HG03442 (cell line): Measurements from ENCODE around the gene LAMC2.
"Not testable (repeated sequence)": the region's sequence is repeated elsewhere in the genome, so short reads cannot be mapped to it uniquely, and the experiment has no call there.

Source experiments
- ATAC-seq: cut with Tn5 transposase; IDR thresholded peaks from one replicate; pipeline ENCODE4 v1.9.1; 2021; ENCODE audit warnings: mild to moderate bottlenecking, moderate library complexity; ENCODE audit not compliant: unreplicated experiment

The LAMC2 gene

GRCh38 chr1:183185941-183186490, at the start of gene LAMC2:
TSS of gene LAMC2 (plus strand) at chr1:183186264. CDS start at chr1:183186353, 89 bp downstream.
- no peak for ATAC-seq

DNA sequence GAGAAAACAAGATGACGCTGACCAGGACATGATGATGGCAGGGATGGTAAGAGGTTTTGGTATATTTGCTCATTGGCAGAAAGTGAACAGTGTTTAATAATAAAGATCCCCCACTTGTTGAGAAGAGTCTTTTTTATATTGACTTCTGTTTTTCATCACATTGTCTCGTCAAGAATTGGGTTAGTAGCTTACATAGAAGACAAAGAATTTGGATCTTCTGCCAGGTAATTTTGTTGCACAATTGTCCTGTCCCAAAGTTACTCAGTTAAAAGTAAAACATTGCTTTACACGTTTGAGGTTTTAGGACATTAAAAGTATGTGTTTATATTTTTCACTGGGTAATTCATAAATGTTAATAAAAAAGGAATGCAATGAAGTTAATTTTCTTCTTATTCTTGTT, 48.3 kb upstream of the LAMC2 start:
- ATAC-seq, result no peak

DNA sequence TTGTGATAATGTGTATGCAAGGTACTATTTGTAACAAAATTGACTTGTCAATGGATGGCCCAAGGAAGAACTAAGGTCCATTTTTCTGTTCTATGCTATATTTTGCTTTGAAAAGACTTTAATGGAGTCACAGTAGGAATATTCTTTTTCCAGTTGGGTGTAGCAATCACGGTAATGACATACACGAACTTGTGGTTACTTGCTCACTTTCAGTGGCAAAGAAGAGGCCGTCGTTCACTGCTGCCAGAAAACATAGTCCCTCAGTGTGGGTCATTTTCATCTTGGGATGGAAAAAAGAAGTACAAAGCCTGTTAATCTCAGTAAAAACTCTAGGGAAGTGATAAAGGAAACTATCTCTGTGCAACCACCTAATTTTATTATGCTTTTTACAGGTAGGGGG, 47.8 kb upstream of the LAMC2 start:
- ATAC-seq, result no peak

DNA sequence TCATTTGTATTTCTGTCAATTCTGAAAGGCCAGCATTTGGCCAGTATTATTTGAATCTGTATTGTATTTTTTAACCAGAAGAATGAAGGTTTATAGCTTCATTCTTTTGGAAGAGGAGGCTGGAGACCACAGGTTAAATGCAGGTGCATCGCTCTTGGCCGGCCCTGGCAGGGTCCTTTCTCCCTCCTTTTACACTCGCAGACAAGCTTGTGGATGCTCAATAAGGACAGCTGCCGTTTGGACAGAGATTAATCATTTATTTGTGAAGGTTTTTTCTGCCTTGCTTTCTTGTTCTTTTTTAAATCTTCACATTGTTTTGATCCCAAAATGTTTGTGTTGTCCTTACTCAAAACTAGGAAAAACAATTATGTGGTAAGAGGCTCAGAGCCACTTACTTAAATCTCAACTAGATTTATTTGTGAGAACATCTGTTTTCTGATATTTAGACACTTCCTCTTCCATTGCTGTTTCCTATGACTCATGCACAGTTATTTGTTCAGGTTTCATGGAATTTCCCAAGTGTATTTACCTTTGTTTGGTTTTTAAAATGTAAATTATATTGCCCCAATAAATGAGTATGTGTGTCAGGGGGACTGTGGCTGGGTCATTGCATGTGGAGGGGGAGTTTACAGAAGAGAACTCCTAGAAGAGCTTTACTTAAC, 46.7 kb upstream of the LAMC2 start:
- no peak for ATAC-seq

DNA sequence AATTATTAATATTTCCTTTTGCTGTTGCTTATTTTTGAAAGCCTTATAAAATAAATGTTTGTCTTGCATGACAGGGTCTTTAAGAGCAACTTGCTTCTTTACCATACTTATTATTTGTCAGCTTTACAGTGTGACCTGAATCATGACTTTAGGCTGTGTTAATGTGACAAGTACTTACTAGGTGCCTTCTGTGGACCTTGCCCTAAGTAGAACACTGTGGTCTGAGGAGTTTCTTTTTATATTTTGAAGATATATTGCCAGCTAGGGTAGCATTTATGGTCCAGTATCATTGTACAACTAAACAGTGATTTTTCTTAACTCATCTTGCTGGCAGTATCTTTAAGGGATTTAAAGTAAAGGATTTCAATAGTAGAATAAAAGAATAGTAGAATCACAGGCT, 45.4 kb upstream of the LAMC2 start:
- ATAC-seq, result no peak

DNA sequence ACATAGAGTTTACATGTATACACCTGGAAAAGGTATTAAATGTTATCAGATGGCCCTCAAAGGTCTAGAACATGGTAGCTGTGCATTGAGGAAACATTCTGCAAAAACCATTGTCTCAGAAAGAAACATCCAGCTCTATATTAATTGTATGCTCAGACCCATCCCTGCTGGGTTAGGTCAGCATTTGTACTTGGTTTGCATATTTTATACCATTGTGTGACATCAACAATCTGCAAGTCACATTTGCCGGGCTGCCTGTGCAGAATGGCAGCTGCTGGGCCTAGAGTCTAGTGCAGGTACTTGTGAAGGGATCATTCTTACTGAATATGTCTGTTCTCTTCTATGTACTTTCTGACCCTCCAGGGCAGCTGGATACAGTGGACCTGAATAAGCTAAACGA, 43.9 kb upstream of the LAMC2 start:
- no peak for ATAC-seq

DNA sequence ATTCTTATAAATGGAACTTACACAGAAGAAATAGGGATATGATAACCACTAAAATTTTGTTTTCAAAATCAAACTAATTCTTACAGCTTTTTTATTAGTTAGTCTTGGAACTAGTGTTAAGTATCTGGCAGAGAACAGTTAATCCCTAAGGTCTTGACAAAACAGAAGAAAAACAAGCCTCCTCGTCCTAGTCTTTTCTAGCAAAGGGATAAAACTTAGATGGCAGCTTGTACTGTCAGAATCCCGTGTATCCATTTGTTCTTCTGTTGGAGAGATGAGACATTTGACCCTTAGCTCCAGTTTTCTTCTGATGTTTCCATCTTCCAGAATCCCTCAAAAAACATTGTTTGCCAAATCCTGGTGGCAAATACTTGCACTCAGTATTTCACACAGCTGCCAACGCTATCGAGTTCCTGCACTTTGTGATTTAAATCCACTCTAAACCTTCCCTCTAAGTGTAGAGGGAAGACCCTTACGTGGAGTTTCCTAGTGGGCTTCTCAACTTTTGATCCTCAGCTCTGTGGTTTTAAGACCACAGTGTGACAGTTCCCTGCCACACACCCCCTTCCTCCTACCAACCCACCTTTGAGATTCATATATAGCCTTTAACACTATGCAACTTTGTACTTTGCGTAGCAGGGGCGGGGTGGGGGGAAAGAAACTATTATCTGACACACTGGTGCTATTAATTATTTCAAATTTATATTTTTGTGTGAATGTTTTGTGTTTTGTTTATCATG, 42.3 kb upstream of the LAMC2 start:
- no peak for ATAC-seq

DNA sequence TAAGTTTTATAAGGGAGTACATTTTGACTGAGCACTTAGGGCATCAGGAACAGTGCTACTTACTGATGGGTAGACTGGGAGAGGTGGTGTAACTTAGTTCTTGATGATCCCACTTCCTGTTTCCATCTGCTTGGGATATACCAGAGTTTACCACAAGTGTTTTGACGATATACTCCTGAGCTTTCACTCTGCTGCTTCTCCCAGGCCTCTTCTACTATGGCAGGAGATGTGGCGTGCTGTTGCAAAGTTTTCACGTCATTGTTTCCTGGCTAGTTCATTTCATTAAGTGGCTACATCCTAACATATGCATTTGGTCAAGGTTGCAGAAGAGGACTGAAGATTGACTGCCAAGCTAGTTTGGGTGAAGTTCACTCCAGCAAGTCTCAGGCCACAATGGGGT, 41.3 kb upstream of the LAMC2 start:
- no peak for ATAC-seq

GRCh38 chr1:183147735-183148134, 38.3 kb upstream of the LAMC2 start:
- ATAC-seq, result no peak

DNA sequence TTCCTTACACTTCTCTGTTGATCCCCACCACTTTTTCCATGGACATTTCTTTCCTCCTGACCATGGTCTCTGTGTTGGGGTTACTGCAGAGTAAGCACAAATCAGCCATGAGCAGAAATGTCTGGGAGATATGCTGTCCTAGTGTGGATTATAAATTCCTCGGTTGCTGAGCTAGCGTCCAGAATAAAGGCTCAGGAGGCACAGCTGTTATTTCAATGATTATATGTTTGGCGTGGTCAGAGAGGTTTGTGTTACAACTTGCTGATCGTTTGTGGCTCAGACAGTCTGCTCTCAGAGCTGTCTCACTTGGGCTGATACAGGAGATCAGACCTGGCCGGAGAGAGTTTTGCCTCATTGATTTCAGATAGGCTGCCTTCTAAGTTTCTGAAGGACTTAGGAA, 37.5 kb upstream of the LAMC2 start:
- no peak for ATAC-seq

DNA sequence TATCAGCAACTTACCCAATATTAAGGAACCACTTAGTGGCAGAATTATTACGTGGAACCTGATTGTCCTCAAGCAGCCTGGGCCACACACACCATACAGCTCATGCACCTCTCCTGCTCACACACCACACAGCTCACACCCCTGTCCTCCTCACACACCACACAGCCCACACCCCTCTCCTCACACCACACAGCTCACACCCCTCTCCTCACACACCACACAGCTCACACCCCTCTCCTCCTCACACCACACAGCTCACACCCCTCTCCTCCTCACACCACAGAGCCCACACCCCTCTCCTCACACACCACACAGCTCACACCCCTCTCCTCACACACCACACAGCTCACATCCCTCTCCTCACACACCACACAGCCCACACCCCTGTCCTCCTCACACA, 36.8 kb upstream of the LAMC2 start:
- no peak for ATAC-seq

- not testable (repeated sequence) for ATAC-seq
Measured at GRCh38 chr1:183150032-183150431, 36.0 kb upstream of the LAMC2 start.

DNA sequence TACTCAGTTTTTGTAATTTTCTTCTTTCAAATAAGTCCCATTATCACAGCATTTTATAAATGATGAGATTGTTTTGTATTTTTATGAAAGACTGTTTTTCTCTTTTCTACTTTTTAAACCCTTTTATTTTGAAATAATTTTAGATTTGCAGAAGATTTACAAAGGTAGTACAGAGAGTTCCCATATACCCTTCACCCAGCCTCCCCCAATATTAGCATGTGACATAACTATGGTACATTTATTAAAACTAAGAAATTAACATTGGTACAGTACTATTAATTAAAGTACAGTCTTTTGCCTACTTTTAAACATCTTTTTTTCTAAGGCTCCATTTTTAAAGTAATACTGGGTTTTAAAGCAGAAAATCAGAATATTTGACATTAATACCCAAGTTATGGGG, 35.6 kb upstream of the LAMC2 start:
- no peak for ATAC-seq

GRCh38 chr1:183152180-183152579, 33.9 kb upstream of the LAMC2 start:
- ATAC-seq, result no peak

DNA sequence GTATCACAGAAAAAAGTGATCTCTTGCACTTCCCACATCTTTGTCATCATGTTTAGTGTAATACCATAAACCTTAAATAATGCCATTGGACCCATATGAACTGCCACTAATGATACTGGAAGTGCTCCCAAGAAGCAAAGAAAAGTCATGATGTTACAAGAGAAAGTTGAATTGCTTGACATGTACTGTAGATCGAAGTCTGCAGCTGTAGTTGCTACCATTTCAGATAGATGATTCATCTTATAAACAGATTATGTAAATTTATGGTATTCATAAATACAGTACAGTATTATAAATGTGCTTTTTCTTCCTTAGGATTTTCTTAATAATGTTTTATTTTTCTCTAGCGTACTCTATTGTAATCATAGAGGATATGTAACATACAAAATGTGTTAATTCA, 30.1 kb upstream of the LAMC2 start:
- ATAC-seq, result no peak

DNA sequence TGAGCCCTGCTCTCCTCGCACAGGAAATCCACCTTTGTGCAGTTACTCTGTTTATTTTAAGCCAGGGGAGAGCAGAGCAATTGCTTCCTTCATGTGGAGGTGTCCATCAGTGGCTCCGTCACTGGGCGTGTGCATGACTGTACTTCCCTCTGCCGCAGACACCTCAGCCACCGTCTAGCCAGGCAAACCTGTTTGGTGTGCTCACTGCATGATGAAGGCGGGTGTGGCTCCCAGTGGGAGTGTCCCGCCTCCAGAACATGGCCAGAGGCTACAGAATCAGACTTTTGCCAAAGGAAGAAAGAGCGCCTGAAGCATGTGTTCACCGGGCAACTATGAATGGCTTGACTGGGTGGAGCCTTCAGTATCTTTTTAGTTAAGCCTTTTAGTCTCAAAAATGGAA, 26.1 kb upstream of the LAMC2 start:
- no peak for ATAC-seq

DNA sequence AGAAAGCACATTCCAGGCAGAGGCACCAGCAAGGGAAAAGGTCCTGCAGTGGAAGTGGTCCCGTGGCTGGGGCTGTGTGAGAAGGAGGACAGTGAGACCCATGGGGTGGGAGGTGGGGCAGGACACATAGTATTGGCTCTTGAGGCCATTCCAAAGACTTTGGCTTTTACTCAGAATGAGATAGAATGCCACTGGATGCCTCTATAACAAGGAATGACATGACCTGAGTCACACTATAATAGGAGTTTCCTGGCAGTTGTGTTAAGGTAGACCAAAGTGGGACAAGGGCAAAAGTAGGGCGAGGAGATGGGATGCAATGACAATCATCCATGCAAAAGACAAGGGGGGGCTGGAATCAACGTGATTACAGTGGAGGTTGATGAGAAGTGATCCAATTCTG, 24.7 kb upstream of the LAMC2 start:
- ATAC-seq, result no peak

DNA sequence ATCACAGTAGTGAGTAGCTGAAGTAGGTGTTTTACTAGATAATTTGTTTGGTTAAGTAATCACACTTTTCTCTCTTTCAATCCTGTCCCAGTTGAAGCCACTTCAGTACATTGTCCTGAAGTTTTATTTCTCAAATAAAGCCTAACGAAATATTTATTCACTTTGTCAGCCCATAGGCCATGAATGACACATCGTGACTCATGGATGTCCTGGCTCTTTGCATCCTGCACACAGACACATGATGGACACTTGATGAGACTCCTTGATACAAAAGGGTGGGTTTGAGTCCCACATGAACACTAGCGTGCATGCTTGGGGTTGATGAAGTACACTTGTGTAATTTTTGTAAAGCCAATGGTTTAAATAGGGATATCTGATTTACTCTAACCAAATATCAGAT, 22.7 kb upstream of the LAMC2 start:
- no peak for ATAC-seq

DNA sequence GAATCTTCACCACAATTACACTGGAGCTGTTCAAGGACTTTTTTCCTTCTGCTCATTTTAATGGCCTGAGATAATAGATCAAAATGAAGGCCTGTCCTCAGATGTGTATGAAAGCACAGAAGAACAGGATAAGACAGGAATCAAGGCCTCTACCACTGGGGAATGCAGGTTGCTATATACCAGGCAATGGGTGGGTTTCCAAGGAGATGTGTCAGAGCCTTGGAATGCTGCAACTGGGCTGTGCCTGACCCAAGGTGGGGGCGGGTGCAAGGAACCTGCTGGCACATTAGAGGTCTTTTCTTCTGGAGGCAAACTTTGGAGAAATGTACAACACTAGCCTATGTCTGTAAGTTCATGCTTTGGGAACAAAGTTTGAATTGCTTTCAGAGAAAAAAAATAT, 21.7 kb upstream of the LAMC2 start:
- ATAC-seq, result no peak

DNA sequence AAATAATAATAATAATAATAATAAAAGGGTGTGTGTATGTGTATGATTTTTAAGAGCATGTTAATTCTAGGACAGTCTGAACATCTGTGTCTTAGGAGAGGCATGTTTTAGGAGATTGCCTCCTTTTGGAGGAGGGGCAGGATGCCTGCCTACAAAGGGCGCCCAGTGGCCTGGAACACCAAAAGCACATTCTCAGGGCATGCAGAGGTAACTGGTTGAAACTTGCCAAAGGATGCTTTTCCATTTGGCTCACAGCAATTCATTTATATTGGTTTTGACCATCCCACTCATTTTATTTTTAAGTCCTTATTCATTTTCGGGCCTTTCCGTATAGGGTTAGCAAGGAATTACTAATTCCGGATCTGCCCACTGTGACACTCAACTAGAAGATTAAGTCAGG, 21.1 kb upstream of the LAMC2 start:
- ATAC-seq, result no peak

DNA sequence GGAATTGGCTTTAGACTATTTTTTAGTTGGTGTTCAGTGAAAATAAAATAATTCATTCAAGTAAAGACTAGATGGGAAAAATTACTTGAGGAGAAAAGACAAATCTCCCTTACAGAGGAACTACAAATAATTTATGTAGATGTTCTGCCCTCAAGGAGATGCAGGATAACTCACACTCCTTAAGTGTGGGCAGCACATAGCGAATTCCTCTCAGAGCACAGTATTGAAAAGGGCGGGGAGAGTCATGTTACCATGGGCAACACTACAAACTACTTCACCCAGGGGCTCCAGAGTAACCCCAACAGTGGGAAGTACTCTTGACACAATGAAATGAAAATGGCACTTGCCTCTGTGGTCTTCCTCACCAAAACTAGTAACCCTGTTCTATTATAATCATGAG, 20.6 kb upstream of the LAMC2 start:
- no peak for ATAC-seq

DNA sequence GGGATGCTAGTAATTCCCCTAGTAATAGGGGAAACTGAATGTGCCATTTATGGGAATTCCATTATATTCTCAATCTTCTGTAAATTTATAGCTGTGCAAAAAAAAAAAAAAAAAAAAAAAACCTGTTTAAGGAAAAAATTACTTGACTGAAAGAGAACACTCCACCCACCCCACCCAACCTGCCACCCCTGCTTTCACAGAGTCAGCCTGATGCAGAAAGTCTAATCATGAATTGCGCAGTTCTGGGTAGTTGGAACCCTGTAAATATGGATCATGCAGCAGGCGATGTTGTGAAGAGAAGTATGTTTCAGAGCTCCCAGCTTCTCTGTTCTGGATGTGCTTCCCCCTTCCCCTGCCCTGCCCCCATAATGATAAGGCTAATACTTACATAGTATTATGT, 19.6 kb upstream of the LAMC2 start:
- ATAC-seq, result no peak

DNA sequence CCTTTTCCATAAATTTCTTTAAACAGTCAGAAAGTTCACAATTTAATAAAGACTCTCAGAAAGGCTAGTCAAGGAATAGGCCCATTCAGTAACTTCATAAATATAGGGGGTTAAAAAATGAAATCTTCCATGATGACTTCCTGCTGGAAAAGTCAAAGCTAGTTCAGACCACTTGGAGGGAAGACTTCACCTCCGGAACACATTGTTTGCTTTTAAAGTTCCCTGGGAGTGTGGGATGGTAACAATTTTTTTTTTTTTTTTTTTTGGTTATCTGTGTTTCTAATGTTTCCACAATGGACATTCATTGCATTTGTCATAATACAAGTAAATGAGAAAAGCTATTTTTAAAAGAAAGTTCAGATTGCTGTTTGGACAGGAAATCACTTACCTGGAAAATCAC, 18.4 kb upstream of the LAMC2 start:
- ATAC-seq, result no peak
